Measurements from ENCODE around the gene PAX5.
A peak's percentile ranks its signal among the peaks of the same experiment; 100 is the strongest.
"Not testable (repeated sequence)": the region's sequence is repeated elsewhere in the genome, so short reads cannot be mapped to it uniquely, and the experiment has no call there.

The PAX5 gene

DNA sequence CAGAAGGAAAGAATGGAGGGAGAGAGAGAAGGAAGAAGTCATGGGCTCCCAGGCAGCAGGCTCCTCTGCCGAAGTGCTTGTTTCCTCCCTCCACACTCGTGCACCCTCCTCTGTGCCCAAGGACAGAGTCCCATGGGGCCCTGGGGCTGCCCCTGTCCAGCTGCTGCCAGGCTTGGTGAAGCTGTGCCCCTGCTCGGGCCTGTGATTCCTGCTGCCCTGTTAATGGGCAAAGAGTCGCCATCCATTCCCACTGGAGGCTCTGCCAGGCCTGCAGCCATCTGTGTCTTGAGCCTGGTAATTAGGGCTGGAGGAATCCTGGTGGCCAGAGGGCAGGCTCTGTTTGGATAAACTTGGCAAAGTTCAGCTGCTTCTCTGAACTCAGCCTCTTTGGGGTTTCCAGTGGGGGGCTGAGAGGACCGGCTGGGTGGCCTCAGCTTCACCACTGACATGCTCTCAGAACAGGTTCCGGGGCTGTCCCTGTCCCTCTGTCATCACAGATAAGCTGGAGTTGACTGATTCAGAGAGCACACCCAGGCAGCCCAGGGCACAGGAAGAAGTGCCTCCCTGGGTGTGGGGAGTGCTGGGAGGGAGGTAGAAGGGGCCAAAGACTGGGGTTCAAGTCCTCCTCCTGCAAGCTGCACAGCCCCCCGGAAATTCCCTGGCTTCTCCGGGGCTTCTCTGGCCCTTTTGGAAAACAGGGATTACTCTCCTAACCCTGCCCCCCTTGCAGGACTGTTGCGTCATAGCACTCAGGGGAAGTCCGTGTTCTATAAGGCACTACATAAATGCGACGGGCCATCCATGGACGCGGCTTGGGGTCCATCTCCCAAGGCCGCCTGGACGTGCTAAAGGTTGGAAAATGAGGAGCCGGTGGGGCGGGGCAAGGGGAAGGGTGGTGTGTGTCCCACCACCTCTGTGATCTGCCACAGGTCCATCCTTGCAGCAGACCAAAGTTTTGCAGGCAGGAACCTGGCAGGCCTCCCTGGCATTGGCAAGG lies 154.8 kb downstream of the PAX5 start:
- DNase-seq (ENCODE audit: low read depth), result no peak

DNA sequence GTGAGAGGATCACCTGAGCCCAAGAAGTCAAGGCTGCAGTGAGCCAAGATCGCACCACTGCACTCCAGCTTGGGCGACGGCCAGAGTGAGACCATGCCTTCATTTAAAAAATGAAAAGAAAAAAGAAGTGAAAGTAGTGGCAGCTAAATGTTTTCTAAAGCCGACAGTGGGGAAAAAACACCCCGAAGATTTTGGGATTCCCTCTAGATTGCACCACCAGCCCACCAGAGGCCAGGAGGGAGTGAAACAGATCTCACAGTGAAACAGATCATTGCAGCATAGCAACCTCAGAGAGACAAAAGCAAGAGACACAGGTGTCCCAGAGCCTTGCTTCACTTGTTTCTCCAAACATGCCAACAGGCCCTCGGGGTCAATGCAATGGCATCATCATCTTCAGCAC lies 156.8 kb downstream of the PAX5 start:
- no peak for DNase-seq (ENCODE audit: low read depth)

DNA sequence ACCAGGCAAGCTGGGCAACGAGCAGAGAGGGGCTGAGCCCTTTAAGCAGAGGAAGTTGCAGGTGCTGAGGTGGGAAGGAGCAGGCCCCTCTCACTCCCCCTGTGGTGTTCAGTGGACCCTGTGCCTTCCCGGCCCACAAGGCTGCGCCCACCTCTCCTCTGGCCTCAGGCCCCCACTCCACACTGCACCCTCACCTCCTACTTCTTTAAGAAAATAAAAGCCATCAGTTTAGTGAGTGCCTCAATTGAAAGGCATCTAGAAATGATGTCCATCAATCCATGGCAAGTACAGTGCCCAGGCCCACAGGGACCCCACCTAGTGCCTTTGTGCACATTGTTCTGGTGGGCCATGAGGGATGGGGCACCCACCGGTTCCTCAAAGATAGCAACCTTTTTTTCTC lies 158.0 kb downstream of the PAX5 start:
- DNase-seq (ENCODE audit: low read depth), result no peak

DNA sequence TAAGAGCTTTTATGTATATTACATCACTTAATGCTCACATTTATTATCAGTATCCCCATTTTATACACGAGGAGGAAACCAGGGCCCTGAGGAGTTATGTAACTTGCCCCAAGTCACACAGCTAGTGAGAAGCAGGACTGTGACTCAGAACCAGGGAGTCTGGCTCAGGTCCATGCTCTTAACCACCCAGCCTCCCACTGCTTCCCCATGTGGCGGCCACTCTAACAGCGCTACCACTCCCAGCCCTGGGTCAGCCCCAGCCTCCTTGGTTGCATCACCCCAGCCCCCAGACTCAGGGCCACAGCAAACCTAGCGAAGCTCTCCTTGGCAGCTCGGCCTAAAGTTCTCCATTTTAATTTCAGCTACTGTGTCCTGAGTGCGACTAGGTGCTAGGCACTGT lies 159.1 kb downstream of the PAX5 start:
- no peak for DNase-seq (ENCODE audit: low read depth)

DNA sequence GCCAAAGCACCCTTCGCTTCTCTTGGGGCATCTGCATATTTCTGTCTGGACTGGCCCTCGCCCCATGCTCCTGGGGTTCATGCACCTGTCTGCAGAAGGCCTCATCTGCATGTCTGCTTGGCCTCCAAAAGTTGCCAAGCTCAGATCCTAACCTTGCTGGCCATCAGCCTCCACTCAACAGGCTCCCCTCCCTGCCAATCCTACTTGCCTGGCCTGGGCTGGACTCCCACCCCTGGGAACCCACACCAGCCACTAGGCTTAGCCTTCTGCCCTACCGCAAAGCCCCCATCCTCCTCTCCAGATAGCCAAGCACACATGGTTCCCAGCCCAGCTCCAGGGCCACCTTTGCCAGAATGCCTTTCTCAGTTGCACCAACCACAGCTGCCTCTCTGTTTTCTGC lies 159.8 kb downstream of the PAX5 start:
- DNase-seq (ENCODE audit: low read depth), result no peak

DNA sequence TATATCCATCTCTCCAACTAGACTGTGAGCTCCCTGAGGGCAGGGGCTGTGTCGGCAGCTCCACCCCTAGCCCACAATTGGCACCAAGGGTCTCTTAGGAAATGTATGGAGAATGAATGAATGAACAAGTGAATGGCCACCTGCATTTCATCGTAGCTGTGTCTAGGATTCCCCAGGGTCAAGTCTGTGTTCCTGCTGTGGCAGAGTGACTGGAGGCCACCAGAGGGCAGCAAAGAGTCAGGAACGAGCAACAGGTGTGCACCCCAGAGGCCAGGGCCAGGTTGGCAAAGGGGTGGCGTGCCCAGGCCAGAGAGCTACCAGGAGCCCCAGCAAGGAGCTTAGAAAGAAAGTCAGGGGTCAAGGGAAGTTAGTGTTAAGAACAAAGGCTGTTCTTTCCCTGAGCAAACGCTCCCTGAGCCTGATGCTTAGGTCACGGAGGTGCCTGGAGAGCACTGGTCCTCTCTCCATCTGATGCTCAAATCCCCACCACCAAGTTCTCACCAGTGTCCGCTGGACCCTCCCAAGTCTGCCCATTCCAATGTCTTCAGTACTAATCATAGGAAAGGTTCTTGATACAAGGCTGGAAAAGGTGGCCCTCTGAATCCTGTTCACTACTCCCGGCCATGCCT lies 160.7 kb downstream of the PAX5 start:
- DNase-seq (ENCODE audit: low read depth), result peak; percentile 58

DNA sequence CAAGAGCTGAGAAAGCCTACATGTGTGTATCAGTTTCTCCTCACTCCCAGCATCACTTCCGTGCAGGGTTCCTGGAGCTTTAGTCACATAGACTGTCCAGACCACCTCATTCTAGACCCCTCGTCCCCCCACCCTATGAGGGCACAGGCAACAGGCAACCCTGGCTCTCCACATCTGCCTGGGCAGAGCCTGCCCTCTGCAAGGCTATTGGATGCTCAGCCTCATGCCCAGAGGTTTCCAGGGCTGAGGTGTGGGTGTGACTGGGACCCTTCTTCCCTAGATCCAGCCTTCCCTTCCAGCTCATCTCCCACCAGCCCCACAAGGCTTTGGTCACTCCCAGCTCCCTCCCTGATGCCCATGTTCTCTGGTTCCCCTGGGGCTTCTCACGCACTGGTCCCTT lies 161.4 kb downstream of the PAX5 start:
- no peak for DNase-seq (ENCODE audit: low read depth)

DNA sequence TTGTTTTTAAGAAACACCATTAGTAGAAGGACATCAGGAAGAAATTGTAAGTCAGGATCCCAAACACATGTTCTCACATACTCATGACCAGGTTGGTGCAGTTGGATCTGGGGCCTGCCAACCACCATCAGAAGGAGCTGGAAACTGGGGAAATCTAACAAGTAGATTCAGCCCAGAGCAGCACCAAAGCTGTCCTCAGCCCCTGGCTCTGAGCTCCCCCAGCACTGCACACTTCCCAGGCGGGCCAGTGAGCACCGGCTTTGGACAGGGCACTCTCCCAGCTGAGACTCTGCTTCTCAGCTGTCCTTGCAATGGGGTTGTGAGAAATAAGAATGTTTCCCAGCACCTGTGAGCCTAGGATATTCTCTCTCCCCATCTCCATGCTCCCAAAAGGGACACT lies 162.5 kb downstream of the PAX5 start:
- no peak for DNase-seq (ENCODE audit: low read depth)

DNA sequence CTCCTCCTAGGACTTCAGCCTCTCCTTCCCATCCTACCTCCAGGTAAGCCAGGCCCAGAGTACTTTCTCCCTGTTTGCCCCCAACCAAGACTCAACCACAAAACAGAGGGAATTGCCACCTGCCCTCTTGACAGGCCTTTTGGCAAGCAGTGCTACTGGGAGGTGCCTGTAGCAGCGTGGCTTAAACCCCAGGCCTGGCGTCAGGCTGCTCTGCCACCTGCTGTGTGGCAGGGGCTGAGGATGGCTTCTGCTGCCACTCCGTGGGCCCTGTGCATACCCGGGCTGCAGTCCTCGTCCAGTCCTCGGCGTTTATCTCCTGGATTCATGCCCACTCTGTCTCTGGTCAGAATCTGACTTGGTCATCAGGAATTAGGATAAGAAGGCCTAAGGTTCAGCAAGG lies 163.1 kb downstream of the PAX5 start:
- no peak for DNase-seq (ENCODE audit: low read depth)

DNA sequence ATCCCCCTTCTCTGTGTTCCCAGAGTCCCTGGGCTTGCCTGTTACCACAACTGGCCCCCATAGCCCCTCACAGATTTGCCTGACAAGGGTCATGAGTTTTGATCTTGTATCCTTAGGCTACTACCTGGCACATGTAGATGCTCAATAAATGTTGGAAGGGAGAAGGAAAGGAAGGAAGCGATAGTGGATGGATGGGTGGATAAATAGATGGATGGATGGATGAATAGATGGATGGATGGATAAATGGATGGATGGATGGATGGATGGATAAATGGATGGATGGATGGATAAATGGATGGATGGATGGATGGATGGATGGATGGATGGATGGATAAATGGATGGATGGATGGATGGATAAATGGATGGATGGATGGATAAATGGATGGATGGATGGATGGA lies 164.5 kb downstream of the PAX5 start:
- not testable (repeated sequence) for DNase-seq (ENCODE audit: low read depth)

DNA sequence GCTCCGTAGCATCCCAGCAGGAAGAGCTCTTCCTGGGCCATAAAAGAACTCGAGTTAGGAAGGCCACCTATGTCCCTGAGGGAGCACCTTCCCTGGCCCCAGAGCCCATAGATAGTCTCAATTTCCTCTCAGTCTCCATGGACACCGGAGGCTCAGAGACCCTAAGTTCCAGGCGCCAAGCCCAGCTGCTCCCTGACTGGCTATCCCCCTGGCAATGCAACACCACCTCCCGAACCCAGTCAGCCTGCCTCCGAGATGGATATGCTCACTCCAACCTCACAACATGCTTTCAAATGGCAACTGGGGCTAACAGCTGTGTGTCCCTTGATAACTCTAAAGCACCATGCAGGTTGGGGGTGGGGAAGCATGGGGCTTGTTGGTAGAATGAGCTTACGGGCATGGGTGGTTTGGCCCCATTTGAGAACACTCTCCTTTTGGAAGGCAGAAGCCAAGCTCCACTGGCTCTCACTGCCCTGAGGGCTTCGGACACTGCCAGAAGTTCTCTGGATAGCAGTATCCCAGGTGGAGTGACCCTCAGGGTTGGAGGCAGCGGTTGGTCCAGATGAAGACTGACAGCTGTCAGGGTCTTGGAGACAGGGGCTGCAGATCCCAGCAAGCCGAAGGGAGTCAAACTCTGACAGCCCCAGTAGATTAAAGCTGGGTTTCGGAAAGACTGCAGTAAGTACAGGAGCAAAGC lies 165.3 kb downstream of the PAX5 start:
- DNase-seq (ENCODE audit: low read depth), result no peak

DNA sequence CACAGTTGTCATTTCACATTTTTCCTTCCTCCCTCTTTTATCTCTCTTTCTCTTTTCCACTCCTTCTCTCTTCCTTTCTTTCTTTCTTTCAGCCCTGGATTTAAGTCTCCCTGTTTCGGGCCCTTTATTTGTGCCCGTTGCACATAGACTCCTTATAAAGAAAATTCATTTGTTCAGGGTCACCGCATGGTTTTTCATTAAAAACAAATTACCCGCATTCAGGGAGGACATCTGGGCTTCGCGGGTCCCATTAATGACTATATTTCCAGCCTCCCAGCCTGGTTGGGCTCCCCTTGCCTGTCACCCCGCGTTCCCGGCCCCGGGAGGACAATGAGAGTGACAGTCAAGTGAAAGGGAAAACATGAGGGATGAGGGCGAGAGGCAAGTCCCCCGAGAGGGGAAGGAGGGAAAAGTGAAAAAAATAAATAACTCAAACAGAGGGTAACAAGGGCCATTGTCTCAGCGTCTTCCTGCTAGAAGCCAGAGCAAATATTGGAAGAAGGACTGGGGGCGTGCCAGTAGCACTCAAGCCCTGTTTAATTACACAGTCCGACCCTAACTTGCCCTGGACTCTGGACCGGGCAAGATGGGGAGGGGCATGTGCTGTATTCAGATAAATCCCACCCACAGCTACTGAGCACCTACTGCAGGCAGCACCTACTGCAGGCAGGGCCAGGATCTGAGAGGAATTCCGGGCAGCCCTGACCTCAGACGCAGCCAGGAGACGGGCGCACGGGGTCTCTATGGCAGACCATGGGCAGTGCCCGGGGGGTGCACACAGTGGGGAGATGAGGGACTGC lies 166.2 kb downstream of the PAX5 start:
- no peak for DNase-seq (ENCODE audit: low read depth)

DNA sequence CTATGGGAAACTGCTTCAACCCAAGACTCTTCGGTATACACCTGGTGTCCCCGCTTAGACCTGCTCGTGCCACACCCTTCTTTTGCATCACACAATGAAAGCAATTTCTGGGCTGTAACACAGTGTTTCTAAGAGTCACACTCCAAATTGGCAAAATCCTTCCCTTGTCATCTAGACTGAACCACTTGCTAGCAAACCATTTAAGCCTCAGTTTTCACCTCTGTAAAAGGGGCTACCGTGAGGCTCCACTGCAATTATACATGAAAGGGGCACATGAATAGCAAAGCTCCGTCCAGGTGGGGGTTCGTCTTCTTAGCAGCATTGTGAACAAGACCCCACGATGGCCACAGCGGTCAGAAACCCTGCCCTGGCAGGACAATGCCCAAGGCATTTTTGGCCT lies 166.8 kb downstream of the PAX5 start:
- no peak for DNase-seq (ENCODE audit: low read depth)

DNA sequence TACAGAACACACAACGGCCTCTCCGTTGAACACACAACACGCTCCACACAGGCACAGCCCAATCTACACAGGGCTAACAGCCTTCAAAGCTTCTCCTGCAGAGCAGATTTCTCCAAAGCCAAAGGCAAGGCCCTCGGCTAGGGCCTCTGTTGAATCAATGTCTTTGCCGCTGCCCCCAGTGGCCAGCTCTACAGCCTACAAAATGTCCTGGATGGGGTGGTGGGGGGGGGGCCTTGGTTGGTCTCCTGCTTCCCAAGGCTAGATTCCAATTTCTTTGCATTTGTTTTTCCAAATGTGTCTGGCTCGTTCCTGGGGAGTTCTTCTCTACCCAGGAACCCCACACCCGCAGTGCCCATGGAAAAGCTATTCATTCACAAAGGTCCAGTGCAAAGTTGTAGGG lies 167.2 kb downstream of the PAX5 start:
- DNase-seq (ENCODE audit: low read depth), result no peak

DNA sequence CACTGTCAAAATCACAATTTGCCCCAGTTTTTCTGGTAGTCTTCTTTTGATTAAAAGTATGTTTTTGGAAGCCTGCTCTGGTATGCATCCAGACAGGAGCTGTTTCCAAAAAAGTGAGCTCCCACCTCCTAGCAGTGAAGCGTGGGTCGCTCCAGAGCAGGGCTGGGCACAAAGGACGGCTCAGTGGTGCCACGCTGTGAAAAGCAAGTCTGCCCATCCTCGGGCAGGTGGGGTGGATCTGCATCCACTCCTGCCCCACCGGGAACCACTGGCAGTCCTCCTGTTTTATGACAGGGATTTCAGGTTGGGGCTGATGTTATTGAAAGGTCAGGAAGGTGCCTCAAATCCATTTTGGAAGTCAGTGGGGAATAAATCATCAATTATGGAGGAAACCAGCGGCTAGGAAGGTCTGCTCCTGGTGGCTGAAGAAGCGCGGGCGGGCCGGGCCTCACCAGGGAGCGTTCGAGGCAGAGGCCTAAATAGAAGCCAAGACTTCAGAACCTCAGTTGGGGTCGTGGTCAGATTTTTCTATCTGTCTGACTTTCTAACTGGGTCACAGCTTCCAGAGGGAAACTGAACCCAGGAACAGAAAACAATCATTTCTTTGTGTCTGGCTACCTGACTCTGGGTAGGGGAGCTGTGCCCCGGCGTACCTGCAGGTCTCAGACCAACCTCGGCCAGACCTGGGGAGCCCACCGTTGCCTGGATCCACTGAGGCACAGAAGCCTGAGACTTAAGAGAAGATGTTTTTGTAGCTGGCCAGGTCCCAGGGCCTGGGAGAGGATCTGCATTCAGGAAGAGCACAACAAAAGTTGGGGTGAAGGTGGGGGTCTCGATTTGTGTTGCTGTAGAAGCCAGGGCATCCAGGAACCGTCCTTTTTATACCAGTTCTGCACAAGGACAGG lies 168.1 kb downstream of the PAX5 start:
- no peak for DNase-seq (ENCODE audit: low read depth)

DNA sequence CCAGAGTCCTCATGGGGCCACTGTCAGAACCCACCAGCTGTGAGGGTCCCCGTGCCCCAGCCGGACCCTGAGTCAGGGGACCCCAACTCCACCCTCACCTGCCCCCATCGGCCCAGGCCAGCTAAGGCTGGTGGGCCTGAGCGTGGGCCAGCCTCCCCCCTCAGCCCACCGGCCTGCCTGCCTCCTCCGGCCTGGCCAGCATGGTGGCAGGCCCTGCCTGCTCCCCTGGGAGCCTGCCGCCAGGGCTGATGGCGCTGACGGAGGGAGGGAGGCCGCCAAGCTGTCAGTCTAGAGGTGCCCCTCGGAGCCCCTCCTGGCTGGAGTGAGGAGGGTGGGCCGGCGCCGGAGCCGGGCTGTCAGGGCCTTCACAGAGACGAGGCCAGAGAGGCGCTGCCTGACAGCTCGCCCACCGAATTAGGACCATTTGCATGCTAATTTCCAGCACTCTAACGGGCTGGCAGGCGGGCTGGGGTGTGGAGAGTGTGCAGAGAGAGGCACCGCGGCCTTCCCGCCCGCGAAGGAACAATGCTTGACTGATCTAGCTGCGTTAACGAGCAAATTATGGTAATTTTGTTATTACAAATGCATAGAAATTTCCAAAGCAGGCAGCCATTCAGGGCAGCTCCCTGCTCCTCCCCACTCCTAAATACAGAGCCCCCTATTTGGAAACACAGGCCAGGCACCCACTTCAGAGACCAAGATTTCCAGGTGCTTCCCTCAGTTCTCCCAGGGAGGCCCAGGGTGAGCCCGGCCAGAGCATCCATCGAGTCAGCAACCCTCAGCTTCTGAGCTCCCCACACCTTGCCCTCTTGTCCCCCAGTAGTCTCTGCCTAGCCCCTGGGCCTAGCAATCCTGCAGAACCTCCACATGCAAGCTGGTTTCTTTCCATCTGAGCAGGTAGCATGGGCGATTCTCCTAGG lies 169.3 kb downstream of the PAX5 start:
- DNase-seq (ENCODE audit: low read depth), result no peak

DNA sequence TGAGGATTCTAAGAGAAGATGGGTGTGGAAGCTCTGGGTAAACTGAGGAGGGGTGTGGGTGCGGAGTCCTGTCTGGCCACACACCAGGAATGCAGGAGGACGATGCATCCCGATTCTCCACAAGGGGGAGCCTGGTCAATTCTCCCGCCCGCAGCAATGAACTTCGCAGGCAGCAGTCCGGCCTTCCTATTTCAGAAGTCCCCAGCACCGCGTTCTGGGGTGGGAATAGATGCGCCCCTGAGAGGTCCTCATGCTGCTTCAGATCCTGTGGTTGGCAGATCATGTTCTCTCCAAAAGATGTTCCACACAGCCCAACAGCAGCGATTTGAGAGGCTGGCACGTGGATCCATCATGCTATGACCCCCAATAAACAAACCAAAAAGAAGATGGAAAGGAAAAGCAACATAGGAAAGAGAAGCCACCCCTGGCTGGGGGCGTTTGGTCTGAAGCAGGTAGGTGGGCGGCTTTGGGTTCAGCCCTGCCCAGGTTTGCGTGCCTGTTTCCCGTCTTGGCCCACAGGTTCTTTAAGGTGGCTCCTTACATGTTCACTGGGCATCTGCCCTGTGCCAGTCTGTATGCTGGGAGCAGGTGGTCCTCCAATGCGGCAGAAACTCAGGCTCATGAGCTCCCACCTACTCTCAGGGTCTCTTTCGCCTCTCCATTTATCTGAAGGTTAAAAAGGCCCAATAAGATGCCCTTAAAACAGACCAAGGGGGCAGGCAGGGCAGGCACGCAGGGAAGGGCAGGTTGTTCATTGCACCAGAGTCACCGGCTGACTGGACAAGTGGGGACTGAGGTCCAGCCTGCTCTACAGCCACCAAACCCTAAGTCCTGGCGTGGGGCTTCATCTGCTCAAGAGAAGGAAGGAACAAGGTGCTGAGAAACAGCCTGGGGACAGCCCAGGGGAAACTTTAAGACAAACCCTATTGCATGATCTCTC lies 171.6 kb downstream of the PAX5 start:
- DNase-seq (ENCODE audit: low read depth), result no peak

DNA sequence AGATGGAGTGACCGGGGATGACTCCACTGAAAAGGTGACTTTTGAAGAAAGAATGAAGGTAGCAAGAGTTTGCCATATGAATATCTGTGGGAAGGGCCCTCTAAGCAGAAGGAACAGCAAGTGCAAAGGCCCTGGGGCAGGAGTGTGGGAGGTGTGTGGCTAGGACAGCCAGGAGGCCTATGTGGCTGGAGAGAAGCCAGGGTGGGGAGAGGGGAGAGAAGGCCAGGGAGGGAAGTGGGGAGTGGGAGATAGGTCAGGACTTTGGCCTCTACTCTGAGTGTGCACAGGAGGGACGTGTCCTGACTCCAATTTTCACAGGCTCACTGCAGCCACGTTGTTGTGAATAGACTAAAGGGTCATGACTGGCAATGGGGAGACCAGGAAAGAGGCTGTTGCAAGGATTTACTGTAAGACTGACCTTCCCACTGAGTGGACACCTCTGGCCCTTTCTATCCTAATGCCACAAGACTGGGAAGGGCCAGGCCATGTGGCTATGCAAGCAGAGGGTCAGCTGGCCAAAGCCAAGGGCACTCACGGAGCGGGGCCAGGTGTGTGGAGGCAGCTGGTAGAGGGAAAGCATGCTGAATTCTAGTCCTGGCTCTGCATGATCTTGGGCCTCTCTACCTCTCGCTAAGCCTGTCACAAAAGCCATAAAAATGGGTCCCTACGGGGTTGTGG lies 172.4 kb downstream of the PAX5 start:
- DNase-seq (ENCODE audit: low read depth), result no peak

All from stimulated activated CD8-positive, alpha-beta memory T cell treated with anti-CD3 and anti-CD28 coated beads, Interleukin-7, amount 100 ng/mL, for 24 hours (primary cell).